ENCODE results near the gene TECPR2.

The TECPR2 gene

GRCh38 chr14:102471921-102472790, 109.4 kb downstream of the TECPR2 start:
- Histone ChIP-seq H3K27ac (ENCODE audit: low read depth, low read length) (no peak overlapping the region), H3K36me3 (ENCODE audit: insufficient read depth, low read length) (peaks cover 14% of the 10 kb centered on the region), H2AFZ (ENCODE audit: low read length, unreplicated experiment) (no peak overlapping the region), H3K27me3 (ENCODE audit: insufficient read depth, low read length) (no peaks in the 10 kb centered on the region), H3K79me2 (ENCODE audit: control insufficient read depth, insufficient read depth, low read length, unreplicated experiment) (no peaks in the 10 kb centered on the region), H3K4me3 (ENCODE audit: low read depth, low read length) (no peak overlapping the region), H3K4me1 (ENCODE audit: control insufficient read depth, insufficient read depth, low read length, unreplicated experiment) (no peaks in the 10 kb centered on the region)

DNA sequence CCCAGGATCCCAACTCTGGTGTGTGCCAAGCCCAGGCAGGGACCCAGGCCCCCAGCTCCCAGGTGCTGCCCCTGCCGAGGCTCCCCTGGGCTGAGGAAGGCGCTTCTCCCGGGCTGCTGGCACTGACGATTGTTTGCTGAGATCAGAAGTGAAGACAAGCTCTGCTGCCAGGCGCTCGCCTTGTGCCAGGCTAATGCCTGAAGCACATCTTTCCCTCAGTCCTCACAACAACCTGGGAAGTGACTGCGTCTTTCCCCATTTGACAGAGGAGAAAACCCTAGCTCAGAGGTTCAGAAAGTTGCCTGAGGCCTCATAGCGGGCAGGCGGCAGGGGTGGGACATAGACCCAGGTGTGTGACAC, 110.0 kb downstream of the TECPR2 start:
- Histone ChIP-seq H3K4me1 (ENCODE audit: control insufficient read depth, insufficient read depth, low read length, unreplicated experiment) (no peaks in the 10 kb centered on the region), H3K27me3 (ENCODE audit: insufficient read depth, low read length) (no peaks in the 10 kb centered on the region), H3K27ac (ENCODE audit: low read depth, low read length) (no peak overlapping the region), H3K4me3 (ENCODE audit: low read depth, low read length) (no peak overlapping the region), H3K36me3 (ENCODE audit: insufficient read depth, low read length) (peaks cover 14% of the 10 kb centered on the region), H2AFZ (ENCODE audit: low read length, unreplicated experiment) (no peak overlapping the region), H3K79me2 (ENCODE audit: control insufficient read depth, insufficient read depth, low read length, unreplicated experiment) (no peaks in the 10 kb centered on the region)

DNA sequence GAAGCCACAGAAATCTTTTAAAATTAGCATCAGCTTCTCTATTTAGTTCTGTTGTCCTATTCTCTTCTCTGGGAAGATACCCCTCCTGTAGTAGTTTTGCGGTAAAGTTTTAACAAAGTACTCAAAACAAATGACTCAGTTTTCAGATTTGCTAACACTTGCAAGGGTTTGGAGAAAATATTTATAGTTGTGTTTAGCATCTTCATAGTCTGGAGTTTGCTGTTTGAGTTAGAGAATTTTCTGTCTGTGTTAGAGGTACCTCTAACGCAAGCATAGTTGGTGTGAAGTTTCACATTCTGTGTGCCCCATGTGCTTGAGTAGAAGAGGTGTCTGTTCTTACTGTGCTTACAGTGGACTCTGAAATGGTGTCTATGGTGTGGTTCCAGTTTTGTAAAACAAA, 110.8 kb downstream of the TECPR2 start:
- Histone ChIP-seq H3K79me2 (ENCODE audit: control insufficient read depth, insufficient read depth, low read length, unreplicated experiment) (no peaks in the 10 kb centered on the region), H3K36me3 (ENCODE audit: insufficient read depth, low read length) (peaks cover 11% of the 10 kb centered on the region)

DNA sequence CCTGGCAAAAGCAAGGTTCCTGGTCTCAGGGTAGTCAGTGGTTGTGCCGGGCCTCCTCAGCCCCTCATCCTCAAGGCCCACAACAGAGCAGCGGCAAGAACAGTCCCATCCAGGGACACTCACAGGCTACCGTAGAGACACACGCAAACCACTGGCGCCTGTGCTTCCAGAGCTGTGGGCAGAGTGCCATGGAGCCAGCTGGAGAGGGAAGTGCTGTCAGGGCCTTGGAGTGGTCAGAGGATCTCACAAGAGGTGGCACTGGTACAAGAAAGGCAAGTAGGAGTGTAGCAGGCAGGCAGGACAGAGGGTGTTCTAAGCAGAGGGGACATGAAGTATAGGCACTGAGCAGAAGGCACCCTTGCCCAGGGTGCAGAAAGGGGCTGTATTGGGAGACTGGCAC, 112.2 kb downstream of the TECPR2 start:
- Histone ChIP-seq H2AFZ (ENCODE audit: low read length, unreplicated experiment) (no peak overlapping the region), H3K4me1 (ENCODE audit: control insufficient read depth, insufficient read depth, low read length, unreplicated experiment) (no peaks in the 10 kb centered on the region), H3K27me3 (ENCODE audit: insufficient read depth, low read length) (no peaks in the 10 kb centered on the region), H3K27ac (ENCODE audit: low read depth, low read length) (no peak overlapping the region), H3K4me3 (ENCODE audit: low read depth, low read length) (no peak overlapping the region), H3K36me3 (ENCODE audit: insufficient read depth, low read length) (peaks cover 2% of the 10 kb centered on the region; the same call in 1 of the 2 replicates), H3K79me2 (ENCODE audit: control insufficient read depth, insufficient read depth, low read length, unreplicated experiment) (no peaks in the 10 kb centered on the region)

More for the DNA sequence above, 110.8 kb downstream of the TECPR2 start:
- H3K4me3 ChIP-seq (ENCODE audit: low read depth, low read length): no peak overlapping the region
- no peak overlapping the region for H3K27ac ChIP-seq (ENCODE audit: low read depth, low read length)
- H3K27me3 ChIP-seq (ENCODE audit: insufficient read depth, low read length): no peaks in the 10 kb centered on the region
- H3K4me1 ChIP-seq (ENCODE audit: control insufficient read depth, insufficient read depth, low read length, unreplicated experiment): no peaks in the 10 kb centered on the region
- H2AFZ ChIP-seq (ENCODE audit: low read length, unreplicated experiment): no peak overlapping the region

- peaks cover 15% of the 10 kb centered on the region for H3K4me1 ChIP-seq (ENCODE audit: control insufficient read depth, insufficient read depth, low read length, unreplicated experiment)
- no peaks in the 10 kb centered on the region for H3K79me2 ChIP-seq (ENCODE audit: control insufficient read depth, insufficient read depth, low read length, unreplicated experiment)
- H3K27me3 ChIP-seq (ENCODE audit: insufficient read depth, low read length): no peaks in the 10 kb centered on the region
- no peak overlapping the region for H3K27ac ChIP-seq (ENCODE audit: low read depth, low read length)
- no peak overlapping the region for H3K4me3 ChIP-seq (ENCODE audit: low read depth, low read length)
- no peaks in the 10 kb centered on the region for H3K36me3 ChIP-seq (ENCODE audit: insufficient read depth, low read length)
- no peak overlapping the region for H2AFZ ChIP-seq (ENCODE audit: low read length, unreplicated experiment)
Observed at GRCh38 chr14:102479107-102479506, 116.4 kb downstream of the TECPR2 start.

DNA sequence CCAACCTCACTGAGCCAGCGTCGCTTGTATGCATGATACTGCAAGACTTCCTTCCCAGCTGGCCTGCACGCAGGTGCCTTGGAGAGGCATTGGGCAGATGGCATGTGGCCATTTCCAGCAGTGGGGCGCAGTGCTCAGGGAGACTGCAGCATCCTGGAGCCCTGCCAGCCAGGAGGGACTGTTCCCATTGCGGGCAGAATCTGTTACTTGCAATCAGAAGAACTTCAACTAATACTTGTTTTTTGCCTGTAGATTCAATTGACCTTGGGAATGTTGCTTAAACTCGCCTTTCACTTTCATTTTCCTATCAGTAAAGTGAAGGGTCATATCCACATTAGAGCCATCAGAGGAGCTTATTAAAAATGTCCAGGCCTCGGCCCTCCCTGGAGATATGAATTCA, 117.0 kb downstream of the TECPR2 start:
- H3K27me3 ChIP-seq (ENCODE audit: insufficient read depth, low read length): no peaks in the 10 kb centered on the region
- no peak overlapping the region for H3K27ac ChIP-seq (ENCODE audit: low read depth, low read length)
- peaks cover 15% of the 10 kb centered on the region for H3K4me1 ChIP-seq (ENCODE audit: control insufficient read depth, insufficient read depth, low read length, unreplicated experiment)

GRCh38 chr14:102481371-102481770, 118.6 kb downstream of the TECPR2 start:
- Histone ChIP-seq H3K4me3 (ENCODE audit: low read depth, low read length) (no peak overlapping the region), H3K36me3 (ENCODE audit: insufficient read depth, low read length) (no peaks in the 10 kb centered on the region), H3K27me3 (ENCODE audit: insufficient read depth, low read length) (no peaks in the 10 kb centered on the region), H3K4me1 (ENCODE audit: control insufficient read depth, insufficient read depth, low read length, unreplicated experiment) (peaks cover 15% of the 10 kb centered on the region), H3K27ac (ENCODE audit: low read depth, low read length) (no peak overlapping the region), H2AFZ (ENCODE audit: low read length, unreplicated experiment) (no peak overlapping the region), H3K79me2 (ENCODE audit: control insufficient read depth, insufficient read depth, low read length, unreplicated experiment) (no peaks in the 10 kb centered on the region)

More for the DNA sequence above, 117.0 kb downstream of the TECPR2 start:
- Histone ChIP-seq H2AFZ (ENCODE audit: low read length, unreplicated experiment) (no peak overlapping the region), H3K36me3 (ENCODE audit: insufficient read depth, low read length) (no peaks in the 10 kb centered on the region), H3K79me2 (ENCODE audit: control insufficient read depth, insufficient read depth, low read length, unreplicated experiment) (no peaks in the 10 kb centered on the region), H3K4me3 (ENCODE audit: low read depth, low read length) (no peak overlapping the region)

- H3K4me3 ChIP-seq (ENCODE audit: low read depth, low read length): no peak overlapping the region
- no peaks in the 10 kb centered on the region for H3K36me3 ChIP-seq (ENCODE audit: insufficient read depth, low read length)
- peaks cover 15% of the 10 kb centered on the region for H3K4me1 ChIP-seq (ENCODE audit: control insufficient read depth, insufficient read depth, low read length, unreplicated experiment)
- no peak overlapping the region for H3K27ac ChIP-seq (ENCODE audit: low read depth, low read length)
- no peaks in the 10 kb centered on the region for H3K27me3 ChIP-seq (ENCODE audit: insufficient read depth, low read length)
- no peak overlapping the region for H2AFZ ChIP-seq (ENCODE audit: low read length, unreplicated experiment)
- H3K79me2 ChIP-seq (ENCODE audit: control insufficient read depth, insufficient read depth, low read length, unreplicated experiment): no peaks in the 10 kb centered on the region
Observed at GRCh38 chr14:102481791-102482238, 119.1 kb downstream of the TECPR2 start.

DNA sequence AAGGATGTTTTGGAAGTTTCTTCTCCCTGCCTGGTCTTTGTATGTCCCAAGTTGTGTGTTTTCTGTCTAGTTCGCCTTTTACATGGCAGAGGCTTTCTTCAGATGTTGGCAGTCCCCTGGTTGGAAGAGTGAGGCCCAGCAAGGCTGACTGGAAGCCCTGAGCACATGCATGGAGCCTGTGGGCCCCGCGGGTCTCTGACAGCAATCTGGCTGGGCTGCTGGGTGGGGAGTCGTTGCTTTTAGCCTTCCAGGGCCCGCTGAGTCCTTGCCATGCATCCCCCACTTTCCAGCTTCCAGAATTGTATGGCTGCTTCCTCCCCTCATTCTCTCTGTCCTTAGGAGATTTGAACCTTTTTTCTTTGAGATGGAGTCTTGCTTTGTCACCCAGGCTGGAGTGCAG, 121.6 kb downstream of the TECPR2 start:
- no peak overlapping the region for H3K4me3 ChIP-seq (ENCODE audit: low read depth, low read length)
- no peaks in the 10 kb centered on the region for H3K36me3 ChIP-seq (ENCODE audit: insufficient read depth, low read length)
- H3K4me1 ChIP-seq (ENCODE audit: control insufficient read depth, insufficient read depth, low read length, unreplicated experiment): peaks cover 15% of the 10 kb centered on the region
- H3K27me3 ChIP-seq (ENCODE audit: insufficient read depth, low read length): no peaks in the 10 kb centered on the region
- H3K27ac ChIP-seq (ENCODE audit: low read depth, low read length): no peak overlapping the region
- H2AFZ ChIP-seq (ENCODE audit: low read length, unreplicated experiment): no peak overlapping the region
- H3K79me2 ChIP-seq (ENCODE audit: control insufficient read depth, insufficient read depth, low read length, unreplicated experiment): no peaks in the 10 kb centered on the region

DNA sequence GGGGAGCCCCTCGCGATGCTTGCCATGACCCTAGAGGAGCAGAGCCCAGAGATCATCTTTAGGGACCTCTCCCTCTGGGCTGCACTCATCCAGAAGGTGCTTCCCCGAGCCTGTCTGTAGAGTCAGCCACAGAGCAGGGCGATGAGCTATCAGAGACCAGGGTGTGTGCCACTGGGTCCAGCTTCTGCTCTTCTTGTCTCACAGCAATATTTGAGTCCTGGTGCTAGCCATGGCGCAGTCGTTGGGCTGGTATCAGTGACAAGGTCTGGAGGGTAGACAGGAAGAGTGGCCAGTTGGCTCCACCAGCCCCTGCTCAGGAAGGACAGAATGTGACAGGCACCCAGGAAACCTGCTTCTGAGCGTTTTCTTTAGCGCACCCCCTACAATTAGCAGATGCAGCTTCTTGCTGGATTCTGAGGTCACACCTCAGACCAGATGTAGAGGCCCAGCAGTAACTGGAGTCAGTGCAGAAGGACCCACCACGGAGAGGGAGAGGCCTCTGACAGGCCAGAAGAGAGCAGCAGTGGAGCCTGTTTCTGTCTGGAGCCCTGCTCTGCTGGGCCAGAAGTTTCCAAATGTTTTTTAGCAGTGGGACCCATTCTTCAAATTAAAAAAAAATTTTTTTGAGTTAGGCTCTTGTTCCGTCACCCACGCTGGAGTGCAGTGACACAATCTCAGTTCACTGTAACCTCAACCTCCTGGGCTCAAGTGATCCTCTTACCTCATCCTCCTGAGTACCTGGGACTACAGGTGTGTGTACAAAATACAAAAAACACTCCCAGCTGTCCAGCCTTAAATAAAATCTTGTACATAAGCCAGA, 123.2 kb downstream of the TECPR2 start:
- Histone ChIP-seq H3K36me3 (ENCODE audit: insufficient read depth, low read length) (no peaks in the 10 kb centered on the region), H3K27me3 (ENCODE audit: insufficient read depth, low read length) (no peaks in the 10 kb centered on the region), H3K79me2 (ENCODE audit: control insufficient read depth, insufficient read depth, low read length, unreplicated experiment) (no peaks in the 10 kb centered on the region), H2AFZ (ENCODE audit: low read length, unreplicated experiment) (no peak overlapping the region), H3K4me1 (ENCODE audit: control insufficient read depth, insufficient read depth, low read length, unreplicated experiment) (peaks cover 15% of the 10 kb centered on the region), H3K4me3 (ENCODE audit: low read depth, low read length) (no peak overlapping the region), H3K27ac (ENCODE audit: low read depth, low read length) (no peak overlapping the region)
